ENCODE results near the gene SELPLG.

DNA sequence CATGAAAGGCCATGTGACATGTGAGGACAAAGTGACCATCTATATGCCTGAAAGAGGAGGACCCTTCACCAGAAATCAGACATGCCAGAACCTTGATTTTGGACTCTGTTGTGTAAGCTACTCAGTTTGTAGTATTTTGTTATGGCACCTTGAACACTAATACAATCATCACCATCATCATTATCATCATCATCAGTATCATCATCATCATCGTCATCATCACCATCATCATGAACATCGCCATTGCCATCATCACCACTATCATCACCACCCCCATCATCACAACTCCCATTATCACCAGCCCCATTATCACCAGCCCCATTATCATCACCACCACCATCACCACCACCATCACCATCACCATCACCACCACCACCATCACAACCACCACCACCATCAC is 55.4 kb downstream of the SELPLG start:
- TF ChIP-seq, protein P1, sequence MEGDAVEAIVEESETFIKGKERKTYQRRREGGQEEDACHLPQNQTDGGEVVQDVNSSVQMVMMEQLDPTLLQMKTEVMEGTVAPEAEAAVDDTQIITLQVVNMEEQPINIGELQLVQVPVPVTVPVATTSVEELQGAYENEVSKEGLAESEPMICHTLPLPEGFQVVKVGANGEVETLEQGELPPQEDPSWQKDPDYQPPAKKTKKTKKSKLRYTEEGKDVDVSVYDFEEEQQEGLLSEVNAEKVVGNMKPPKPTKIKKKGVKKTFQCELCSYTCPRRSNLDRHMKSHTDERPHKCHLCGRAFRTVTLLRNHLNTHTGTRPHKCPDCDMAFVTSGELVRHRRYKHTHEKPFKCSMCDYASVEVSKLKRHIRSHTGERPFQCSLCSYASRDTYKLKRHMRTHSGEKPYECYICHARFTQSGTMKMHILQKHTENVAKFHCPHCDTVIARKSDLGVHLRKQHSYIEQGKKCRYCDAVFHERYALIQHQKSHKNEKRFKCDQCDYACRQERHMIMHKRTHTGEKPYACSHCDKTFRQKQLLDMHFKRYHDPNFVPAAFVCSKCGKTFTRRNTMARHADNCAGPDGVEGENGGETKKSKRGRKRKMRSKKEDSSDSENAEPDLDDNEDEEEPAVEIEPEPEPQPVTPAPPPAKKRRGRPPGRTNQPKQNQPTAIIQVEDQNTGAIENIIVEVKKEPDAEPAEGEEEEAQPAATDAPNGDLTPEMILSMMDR (IDR thresholded peaks at IDR 0.05), result no peak
- TF ChIP-seq POLR2A (IDR thresholded peaks at IDR 0.05), result no peak
